AML-193 (cell line): ENCODE results near the gene EPG5.
A peak's percentile ranks its signal among the peaks of the same experiment; 100 is the strongest.
"Not testable (repeated sequence)": the region's sequence is repeated elsewhere in the genome, so short reads cannot be mapped to it uniquely, and the experiment has no call there.

ENCODE experiments used
- DNase-seq, 2 experiments: peaks; one replicate each; lab custom pipeline; 2025; lab: John Stamatoyannopoulos, UW

EPG5 gene, protein sequence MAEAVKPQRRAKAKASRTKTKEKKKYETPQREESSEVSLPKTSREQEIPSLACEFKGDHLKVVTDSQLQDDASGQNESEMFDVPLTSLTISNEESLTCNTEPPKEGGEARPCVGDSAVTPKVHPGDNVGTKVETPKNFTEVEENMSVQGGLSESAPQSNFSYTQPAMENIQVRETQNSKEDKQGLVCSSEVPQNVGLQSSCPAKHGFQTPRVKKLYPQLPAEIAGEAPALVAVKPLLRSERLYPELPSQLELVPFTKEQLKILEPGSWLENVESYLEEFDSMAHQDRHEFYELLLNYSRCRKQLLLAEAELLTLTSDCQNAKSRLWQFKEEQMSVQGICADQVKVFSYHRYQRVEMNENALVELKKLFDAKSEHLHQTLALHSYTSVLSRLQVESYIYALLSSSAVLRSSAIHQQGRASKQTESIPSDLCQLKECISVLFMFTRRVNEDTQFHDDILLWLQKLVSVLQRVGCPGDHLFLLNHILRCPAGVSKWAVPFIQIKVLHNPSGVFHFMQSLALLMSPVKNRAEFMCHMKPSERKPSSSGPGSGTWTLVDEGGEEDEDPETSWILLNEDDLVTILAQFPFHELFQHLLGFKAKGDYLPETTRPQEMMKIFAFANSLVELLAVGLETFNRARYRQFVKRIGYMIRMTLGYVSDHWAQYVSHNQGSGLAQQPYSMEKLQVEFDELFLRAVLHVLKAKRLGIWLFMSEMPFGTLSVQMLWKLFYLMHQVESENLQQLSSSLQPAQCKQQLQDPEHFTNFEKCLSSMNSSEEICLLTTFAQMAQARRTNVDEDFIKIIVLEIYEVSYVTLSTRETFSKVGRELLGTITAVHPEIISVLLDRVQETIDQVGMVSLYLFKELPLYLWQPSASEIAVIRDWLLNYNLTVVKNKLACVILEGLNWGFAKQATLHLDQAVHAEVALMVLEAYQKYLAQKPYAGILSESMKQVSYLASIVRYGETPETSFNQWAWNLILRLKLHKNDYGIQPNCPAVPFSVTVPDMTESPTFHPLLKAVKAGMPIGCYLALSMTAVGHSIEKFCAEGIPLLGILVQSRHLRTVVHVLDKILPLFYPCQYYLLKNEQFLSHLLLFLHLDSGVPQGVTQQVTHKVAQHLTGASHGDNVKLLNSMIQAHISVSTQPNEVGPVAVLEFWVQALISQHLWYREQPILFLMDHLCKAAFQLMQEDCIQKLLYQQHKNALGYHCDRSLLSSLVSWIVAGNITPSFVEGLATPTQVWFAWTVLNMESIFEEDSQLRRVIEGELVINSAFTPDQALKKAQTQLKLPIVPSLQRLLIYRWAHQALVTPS (N-terminal part only)

GRCh38 chr18:45967007-45967706 lies at the start of gene EPG5:
EPG5 (minus strand) TSS chr18:45967329; CDS start chr18:45967239, 90 bp downstream.
- peak; percentile 88 to 92 for DNase-seq

DNA sequence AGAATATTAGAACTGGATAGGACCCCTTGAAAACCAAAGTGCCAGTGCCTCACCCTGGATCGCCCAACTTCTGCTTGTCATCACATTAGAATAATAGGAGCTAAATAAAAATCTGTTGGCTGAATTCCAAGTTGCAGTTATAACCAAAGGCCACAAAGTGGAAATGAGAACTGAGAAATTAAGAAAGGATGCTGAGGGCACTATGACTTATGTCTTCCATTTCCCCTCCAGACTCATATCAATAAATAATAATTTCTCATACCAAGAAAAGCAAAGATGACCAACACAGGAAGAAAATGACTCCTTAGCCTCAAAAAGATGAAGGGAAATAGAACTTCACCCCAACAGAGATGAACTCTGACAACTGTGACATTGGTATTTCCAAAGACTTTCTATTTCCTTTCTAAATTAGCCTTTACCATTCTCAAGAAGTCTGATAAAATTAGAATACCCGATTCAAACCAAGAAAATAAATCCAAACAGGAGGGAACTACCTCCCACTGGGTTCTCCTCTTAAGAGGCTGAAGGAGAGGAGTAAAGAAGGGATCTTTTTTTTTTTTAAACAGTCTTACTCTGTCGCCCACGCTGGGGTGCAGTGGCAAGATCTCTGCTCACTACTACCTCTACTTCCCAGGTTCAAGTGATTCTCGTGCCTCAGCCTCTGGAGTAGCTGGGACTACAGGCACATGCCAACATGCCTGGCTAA lies 46.5 kb upstream of the EPG5 start:
- peak in 1 of 2 experiments; percentile 10 for DNase-seq

DNA sequence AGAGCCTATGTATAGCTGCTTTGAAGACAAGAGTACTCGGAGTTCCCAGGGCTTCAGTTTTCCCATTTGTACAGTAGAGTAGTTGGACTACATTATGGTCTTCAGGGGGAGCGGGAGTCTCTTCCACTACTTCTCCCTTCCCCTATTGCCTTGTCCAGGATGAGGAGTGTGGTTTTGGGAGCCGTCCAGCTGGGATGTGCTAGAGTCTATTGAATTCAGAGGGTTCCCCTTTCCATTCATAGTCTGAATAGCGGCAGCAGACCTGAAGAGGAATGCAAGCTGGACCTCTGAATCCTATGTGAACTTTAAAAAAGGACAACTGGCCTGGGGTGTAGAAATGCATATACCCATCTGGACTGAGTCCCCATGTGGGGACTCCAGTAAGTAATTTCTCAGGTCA lies 43.5 kb upstream of the EPG5 start:
- no peak for DNase-seq

DNA sequence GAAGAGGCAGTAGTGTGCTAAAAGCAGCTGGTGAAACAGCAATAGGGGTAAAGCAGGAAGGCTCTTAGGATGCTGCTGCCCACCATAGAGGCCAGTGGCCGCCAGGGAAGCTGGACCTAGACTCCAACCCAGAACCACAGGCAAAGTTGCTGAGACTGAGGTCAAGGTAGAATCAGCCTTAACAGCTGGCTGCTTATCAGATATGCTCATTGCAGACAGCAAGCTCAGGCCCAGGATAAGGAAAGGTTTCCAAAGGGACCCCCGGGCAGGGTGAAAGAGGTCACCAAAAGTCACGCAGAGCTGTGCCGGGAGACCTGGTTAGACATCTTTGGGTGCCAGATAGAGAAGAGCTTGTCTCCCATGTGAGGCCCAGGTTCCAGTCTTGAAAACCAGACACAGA lies 42.9 kb upstream of the EPG5 start:
- DNase-seq: no peak

DNA sequence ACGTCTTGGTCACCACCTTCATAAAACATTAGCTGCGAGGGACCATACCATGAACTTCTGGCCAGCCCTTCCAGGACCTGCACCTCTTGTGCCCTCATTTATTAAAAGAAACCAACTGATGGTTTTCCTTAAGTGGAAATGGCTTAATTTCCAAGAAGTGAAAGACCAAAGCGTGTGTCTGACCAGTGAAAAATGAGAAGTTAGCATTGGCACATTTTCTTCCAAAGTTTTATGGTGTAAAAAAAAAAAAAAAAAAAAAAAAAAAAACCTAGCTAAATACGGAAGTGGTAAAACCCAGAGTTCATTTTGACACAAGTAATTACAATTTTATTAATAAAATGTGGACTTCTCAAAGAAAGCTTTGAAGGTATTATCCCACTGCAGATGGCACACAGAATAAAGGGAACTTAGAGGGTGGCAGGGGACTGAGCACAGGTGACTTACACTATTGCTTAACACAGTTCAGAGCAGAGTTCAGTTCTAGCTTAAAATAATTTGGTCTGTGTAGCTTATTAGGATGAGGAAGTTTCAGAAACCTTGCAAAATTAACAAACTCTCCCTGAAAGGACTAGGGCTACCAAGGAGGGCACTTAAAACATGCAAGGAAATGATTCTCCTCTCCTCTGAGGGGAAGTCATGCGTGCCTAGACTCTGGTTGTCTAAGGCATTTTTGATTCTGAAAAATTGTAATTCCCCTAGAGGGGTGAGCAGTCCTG lies 42.2 kb upstream of the EPG5 start:
- peak; percentile 93 to 96 for DNase-seq

- no peak for DNase-seq
These were observed 41.4 kb upstream of the EPG5 start for GRCh38 chr18:46008531-46008930.

DNA sequence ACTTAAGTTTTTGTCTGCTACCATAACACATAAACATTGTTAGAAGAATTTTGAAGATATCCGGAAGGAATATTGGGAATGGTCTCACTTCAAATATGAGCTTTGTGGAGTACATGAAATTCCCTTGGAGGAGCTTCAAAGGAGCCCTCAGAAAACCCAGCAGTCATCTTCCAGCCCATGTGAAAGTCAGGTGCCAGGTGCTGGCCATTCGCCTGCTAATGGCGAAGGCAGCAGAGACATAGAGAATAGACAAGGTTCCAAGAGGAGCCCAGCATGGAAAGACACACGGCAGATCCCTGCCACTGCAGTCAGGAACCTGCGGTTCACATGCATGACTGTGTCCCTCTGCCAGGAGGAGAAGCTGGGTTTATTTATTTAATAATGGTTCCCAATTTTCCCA lies 40.0 kb upstream of the EPG5 start:
- no peak for DNase-seq

GRCh38 chr18:46002934-46003333 lies 35.8 kb upstream of the EPG5 start:
- DNase-seq: no peak

- DNase-seq: no peak
These were observed 34.8 kb upstream of the EPG5 start for GRCh38 chr18:46001892-46002291.

DNA sequence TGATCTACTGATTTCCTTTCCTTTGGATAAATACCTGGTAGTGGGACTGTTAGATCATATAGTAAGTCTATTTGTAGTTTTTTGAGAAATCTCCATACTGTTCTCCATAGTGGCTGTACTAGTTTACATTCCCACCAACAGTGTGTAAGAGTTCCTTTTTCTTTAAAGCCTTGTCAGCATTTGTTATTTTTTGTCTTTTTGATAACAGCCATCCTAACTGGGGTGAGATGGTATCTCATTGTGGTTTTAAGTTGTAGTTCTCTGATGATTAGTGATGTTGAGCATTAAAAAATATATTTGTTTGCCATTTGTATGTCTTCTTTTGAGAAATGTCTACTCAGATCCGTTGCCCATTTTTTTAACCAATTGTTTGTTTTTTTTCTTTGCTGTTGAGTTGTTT lies 33.9 kb upstream of the EPG5 start:
- no peak for DNase-seq

GRCh38 chr18:45999536-45999935 lies 32.4 kb upstream of the EPG5 start:
- no peak for DNase-seq

- DNase-seq: no peak
These were observed 31.1 kb upstream of the EPG5 start for GRCh38 chr18:45998244-45998643.

DNA sequence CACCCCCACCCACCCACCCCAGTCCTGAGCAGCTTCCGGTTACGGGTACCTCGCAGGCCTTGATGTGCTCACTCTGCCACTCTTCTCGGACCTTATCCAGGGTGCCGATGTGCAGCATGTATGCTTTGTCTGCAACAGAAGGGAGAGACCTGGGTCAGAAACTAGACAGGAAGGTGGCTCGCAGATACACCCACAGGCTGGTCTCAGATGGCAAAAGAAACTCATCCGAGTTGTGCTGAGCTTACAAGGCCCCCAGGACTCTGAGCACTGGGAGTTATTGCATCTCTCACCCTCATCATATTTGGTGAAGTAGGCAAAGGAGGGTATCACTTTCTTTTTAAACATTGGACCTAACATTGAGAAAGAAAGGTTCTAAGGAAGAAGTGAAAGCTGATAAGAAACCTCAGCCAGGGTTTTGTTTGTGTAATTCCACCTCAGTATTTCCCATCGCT lies 30.6 kb upstream of the EPG5 start:
- no peak for DNase-seq

GRCh38 chr18:45995461-45995860 lies 28.3 kb upstream of the EPG5 start:
- no peak for DNase-seq

DNA sequence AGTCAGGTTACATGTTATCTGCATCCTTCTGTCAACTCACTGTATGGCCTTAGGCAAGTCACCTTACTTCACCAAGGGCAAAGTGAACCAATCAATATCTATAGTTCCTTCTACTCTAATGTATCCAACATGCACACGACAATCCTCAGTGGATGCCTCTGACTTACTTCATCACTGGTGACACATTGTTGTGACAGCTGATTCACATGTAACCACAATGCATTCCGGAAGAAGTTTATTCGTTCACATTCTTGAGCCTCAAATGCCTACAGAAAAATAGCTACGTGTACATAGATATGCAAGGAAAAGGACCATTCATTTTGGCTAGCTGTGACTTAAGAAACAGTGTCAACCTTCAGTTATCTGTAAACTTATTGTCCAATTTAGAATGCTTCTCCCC lies 26.3 kb upstream of the EPG5 start:
- no peak for DNase-seq

GRCh38 chr18:45992527-45992926 lies 25.4 kb upstream of the EPG5 start:
- not testable (repeated sequence) for DNase-seq

- no peak for DNase-seq
These were observed 24.7 kb upstream of the EPG5 start for GRCh38 chr18:45991788-45992187.

GRCh38 chr18:45984546-45985235 lies 17.6 kb upstream of the EPG5 start:
- no peak for DNase-seq

- DNase-seq: no peak
These were observed 14.7 kb upstream of the EPG5 start for GRCh38 chr18:45981821-45982220.

DNA sequence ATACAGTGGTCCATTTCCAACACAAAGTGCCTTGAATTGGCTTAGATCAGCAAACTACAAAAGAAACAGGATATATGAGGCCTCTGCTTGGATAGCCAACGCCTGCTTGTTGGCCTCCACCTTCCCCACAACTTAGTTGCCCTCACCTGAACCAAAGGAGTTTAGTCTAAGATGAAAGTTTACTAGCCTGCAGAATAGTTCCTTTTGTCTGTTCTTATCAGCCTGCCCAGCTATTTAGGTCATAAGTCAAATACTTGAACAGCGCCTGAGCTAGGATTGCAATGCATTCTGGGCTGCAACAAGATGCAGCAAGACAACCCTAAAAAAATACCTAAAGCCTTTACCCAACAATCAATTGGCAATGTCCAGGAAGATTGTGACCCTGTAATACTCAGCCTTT lies 13.1 kb upstream of the EPG5 start:
- no peak for DNase-seq
